Suppressor macrophage (primary cell): ENCODE measurements around the gene ATP1B2.
A peak's percentile ranks its signal among the peaks of the same experiment; 100 is the strongest.

ENCODE experiments used
- DNase-seq, 4 experiments: peaks; one replicate each; pipeline ENCODE4 v3.0.0-alpha.2; 2020 to 2022

ATP1B2 gene

GRCh38 chr17:7686222-7687071, 35.7 kb downstream of the ATP1B2 start:
- DNase-seq: peak; percentile 80 to 91 (median 88)

DNA sequence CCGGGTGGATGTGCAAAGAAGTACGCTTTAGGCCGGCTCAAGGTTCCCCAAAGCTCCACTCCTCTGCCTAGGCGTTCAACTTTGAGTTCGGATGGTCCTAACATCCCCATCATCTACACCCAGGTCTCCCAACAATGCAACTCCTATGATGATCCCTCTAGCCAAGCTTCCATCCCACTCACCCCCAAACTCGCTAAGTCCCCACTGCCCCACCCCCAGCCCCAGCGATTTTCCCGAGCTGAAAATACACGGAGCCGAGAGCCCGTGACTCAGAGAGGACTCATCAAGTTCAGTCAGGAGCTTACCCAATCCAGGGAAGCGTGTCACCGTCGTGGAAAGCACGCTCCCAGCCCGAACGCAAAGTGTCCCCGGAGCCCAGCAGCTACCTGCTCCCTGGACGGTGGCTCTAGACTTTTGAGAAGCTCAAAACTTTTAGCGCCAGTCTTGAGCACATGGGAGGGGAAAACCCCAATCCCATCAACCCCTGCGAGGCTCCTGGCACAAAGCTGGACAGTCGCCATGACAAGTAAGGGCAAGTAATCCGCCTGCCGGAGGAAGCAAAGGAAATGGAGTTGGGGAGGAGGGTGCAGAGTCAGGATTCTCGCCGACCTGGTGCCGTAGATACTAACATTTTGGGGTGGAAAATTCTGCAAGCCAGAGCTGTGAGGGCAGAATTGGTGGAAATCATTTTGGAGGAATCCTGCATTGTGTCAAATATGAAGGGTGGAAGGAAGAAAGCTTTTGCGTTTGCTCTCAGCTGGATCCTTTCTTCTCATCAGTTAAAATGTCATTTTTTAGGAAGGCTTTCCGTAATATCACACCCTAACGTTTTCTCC, 36.6 kb downstream of the ATP1B2 start, which contains the start of gene TP53:
Gene TP53, minus strand, starts transcription at position 419 of the 836 bp plus-strand sequence. CDS start 10,896 bp downstream, outside the sequence.
- peak; percentile 89 to 95 (median 94) for DNase-seq

- peak; percentile 97 to 99 (median 98) for DNase-seq
Observed at GRCh38 chr17:7687908-7688807, 37.4 kb downstream of the ATP1B2 start, which contains the start of gene WRAP53. Gene WRAP53, plus strand, starts transcription at chr17:7688477. Its CDS starts 172 bp downstream, at chr17:7688649.

DNA sequence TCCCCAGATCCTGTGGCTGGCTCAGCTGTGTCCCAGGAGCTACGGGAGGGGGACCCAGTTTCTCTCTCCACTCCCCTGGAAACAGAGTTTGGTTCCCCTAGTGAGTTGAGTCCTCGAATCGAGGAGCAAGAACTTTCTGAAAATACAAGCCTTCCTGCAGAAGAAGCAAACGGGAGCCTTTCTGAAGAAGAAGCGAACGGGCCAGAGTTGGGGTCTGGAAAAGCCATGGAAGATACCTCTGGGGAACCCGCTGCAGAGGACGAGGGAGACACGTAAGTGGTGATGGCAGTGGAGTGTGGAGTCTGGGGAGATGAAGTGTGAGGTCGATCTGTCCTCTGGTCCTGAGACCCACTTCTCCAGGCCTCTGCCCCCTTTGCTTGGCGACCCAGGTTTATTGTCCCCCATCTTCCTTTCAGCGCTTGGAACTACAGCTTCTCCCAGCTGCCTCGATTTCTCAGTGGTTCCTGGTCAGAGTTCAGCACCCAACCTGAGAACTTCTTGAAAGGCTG, 38.1 kb downstream of the ATP1B2 start:
- DNase-seq: no peak

DNA sequence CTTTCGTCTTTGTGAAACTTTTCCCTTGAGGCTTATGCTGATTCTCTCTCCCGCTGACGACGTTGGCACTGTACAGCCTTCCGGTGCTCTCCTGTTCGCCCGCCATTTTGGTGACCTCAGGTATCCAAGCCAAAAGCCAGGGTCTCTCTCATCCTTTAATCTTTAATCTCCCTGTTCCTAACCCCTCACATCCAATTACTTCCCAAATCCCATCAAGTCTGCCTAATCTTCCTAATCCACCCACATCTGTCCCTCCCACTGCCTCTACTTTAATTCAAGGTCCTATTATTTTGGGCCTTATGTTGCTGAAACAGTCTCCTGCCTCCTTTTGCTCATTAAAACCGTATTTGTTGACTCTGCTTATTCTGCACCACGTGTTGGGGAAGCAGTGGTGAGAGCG, 44.9 kb downstream of the ATP1B2 start:
- no peak for DNase-seq

- no peak for DNase-seq
Observed at GRCh38 chr17:7697828-7698588, 47.3 kb downstream of the ATP1B2 start.

- DNase-seq: no peak
Observed at GRCh38 chr17:7700510-7700909, 49.8 kb downstream of the ATP1B2 start.

DNA sequence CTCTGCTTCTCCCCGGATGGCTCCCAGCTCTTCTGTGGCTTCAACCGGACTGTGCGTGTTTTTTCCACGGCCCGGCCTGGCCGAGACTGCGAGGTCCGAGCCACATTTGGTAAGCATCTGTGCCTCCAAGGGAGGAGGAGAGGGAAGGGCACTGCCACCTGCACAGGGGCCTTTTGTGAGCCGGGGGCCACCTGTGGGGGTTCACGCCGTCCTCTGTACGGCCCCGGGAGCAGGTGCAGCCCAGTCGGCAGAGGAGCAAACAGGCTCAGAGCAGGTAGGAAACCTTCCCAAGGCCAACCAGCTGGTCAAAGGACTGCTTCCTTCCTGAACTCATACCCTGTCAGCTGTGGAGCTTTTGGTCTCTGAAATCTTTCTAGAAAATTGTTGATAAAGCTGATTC, 51.0 kb downstream of the ATP1B2 start:
- no peak for DNase-seq

GRCh38 chr17:7702776-7703175, 52.0 kb downstream of the ATP1B2 start:
- DNase-seq: no peak

GRCh38 chr17:7703584-7704479, 53.1 kb downstream of the ATP1B2 start:
- DNase-seq: no peak

GRCh38 chr17:7704601-7705268, 54.0 kb downstream of the ATP1B2 start, which contains the start of gene EFNB3:
Gene EFNB3, plus strand, starts transcription at chr17:7705202. Its CDS starts 397 bp downstream, at chr17:7705599.
- no peak for DNase-seq

DNA sequence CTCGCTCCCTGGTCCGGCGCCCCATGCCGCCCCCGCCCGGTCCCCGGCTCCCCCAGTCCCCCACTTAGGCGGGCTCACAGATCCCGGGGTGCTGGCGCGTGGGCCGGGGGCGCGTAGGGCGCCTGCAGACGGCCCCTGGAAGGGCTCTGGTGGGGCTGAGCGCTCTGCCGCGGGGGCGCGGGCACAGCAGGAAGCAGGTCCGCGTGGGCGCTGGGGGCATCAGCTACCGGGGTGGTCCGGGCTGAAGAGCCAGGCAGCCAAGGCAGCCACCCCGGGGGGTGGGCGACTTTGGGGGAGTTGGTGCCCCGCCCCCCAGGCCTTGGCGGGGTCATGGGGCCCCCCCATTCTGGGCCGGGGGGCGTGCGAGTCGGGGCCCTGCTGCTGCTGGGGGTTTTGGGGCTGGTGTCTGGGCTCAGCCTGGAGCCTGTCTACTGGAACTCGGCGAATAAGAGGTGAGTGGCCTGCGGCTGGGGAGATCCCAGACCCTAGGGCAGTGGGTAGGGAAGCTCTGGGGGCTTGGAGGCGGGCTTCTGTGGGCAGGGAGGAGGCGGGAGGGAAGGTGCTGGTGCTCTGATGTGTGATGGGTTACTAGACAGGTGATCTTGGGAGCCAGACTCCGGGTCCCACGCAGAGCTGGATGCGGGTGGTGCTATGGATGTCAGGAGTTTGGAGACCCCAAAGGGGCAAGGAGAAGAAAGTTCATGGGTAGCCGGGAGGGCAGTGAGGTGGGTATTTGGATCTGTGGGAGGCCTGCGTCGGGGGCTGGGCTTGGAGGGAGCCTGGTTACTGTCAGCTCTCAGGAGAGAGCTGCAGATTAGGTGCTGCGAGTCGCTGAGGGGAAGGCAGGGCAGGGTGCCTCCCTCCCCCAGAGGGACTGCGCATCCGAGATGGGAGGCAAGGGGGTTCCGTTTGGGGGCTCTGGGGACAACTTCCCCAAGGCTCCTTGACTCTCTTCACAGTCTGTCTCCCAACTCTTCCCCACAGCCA, 54.8 kb downstream of the ATP1B2 start:
- no peak for DNase-seq

DNA sequence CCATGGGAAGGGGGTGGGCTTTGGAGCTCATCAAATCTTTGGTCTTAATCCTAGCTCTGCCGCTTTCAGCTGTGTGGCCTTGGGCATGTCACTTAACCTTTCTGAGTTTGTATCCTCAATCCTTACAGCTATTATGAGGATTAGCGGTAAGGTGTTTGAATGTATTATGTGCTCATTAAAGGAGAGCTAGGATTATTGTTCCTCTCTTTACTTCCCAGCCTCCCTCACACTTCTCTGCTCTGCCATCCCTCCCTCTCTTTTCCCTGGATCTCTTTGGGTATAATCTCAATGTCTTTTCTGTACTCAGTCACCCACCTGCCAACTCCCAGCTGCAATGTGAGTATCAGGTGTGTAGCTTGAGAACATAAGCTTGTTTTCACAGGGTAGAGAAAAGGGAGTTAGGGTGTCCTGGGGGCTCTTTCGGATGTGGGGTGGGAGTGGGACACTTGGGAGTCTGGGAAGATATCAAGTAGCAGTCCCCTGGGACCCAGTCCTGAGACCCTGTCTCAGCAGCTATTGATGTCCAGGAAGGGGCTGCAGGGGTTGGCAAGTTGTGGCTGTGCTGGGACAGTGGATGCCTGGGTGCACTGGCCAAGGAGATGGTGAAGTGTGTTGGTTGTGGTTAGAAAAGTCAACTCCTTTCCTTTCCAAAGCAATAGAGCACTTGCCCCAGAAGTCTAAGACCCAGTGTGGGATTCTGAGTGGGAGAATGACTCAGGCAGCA, 56.1 kb downstream of the ATP1B2 start:
- DNase-seq: no peak
